SK-N-SH (cell line): Measurements from ENCODE around the gene MMAB. TPM values are rescaled to one million over a fixed set of nuclear protein-coding genes. Genes with fewer than 3 reads are reported as not detected.

ENCODE experiments used
- CTCF ChIA-PET: fragments of 300-600, 350-600 bp; formaldehyde crosslinking; extraction: SDS; loops from one replicate; lab custom pipeline; 2021; lab: Yijun Ruan, JAX
- POLR2A ChIA-PET: fragments of 350-600 bp; sonication (Branson Sonifier 250); formaldehyde crosslinking; extraction: SDS; loops from one replicate; lab custom pipeline; 2020; ENCODE audit warnings: antibody characterized with exemption, inconsistent platforms; lab: Yijun Ruan, JAX
- DNase-seq: peaks from one replicate; pipeline ENCODE4 v3.0.0; 2012
- H2AFZ ChIP-seq: fragments of 200-600 bp; sonication (generic); 2 replicates; pipeline ENCODE4 v1.8.1; 2016; ENCODE audit warnings: antibody characterized with exemption, mild to moderate bottlenecking, low read depth
- H3F3A ChIP-seq: fragments of 200-600 bp; sonication (generic); replicated peaks from 2 replicates; pipeline ENCODE3; 2016; ENCODE audit warnings: antibody characterized with exemption, mild to moderate bottlenecking; ENCODE audit not compliant: insufficient read depth
- H3K27ac ChIP-seq, 2 experiments: fragments of 200-500 bp in 1 of 2; fragments of 200-600 bp in 1 of 2; sonication (Bioruptor generic) in 1 of 2; sonication (generic), shearing (Covaris generic) in 1 of 2; 2 replicates each; pipeline versions ENCODE4 v1.5.1 to v1.6.1; 2014 to 2016; ENCODE audit warnings: low read depth in 2 of 2, inconsistent platforms in 1 of 2, low read length in 1 of 2, mild to moderate bottlenecking in 1 of 2, mixed read lengths in 1 of 2
- H3K27me3 ChIP-seq: fragments of 200-600 bp; sonication (generic), shearing (Covaris generic); 2 replicates; pipeline ENCODE4 v1.6.1; 2016; ENCODE audit warnings: mixed run types; ENCODE audit not compliant: insufficient read depth
- H3K36me3 ChIP-seq, 2 experiments: fragments of 200-500 bp in 1 of 2; fragments of 200-600 bp in 1 of 2; sonication (Bioruptor generic) in 1 of 2; sonication (generic) in 1 of 2; replicated peaks in 1 of 2; 2 replicates each; pipeline versions ENCODE3 to v1.5.1; 2014 to 2016; ENCODE audit warnings: low read length in 1 of 2, mild to moderate bottlenecking in 1 of 2; ENCODE audit not compliant: insufficient read depth in 2 of 2, control insufficient read depth in 1 of 2
- H3K4me1 ChIP-seq, 2 experiments: fragments of 200-500 bp in 1 of 2; fragments of 200-600 bp in 1 of 2; sonication (Bioruptor generic) in 1 of 2; sonication (generic), shearing (Covaris generic) in 1 of 2; 2 replicates each; pipeline versions ENCODE4 v1.5.1 to v1.6.1; 2014 to 2016; ENCODE audit warnings: low read depth in 1 of 2, low read length in 1 of 2, mixed run types in 1 of 2; ENCODE audit not compliant: insufficient read depth in 2 of 2, control insufficient read depth in 1 of 2
- H3K4me2 ChIP-seq: fragments of 200-600 bp; sonication (generic), shearing (Covaris generic); 2 replicates; pipeline ENCODE4 v1.6.1; 2017; ENCODE audit warnings: mixed run types
- H3K4me3 ChIP-seq, 2 experiments: fragments of 200-500 bp in 1 of 2; fragments of 200-600 bp in 1 of 2; sonication (Bioruptor generic) in 1 of 2; sonication (generic), shearing (Covaris generic) in 1 of 2; 2 replicates each; pipeline versions ENCODE4 v1.5.1 to v1.8.1; 2014 to 2016; ENCODE audit warnings: low read depth in 2 of 2, inconsistent platforms in 1 of 2, low read length in 1 of 2, mild to moderate bottlenecking in 1 of 2, mixed read lengths in 1 of 2, moderate library complexity in 1 of 2
- H3K79me2 ChIP-seq: fragments of 200-600 bp; sonication (generic); 2 replicates; pipeline ENCODE4 v1.8.1; 2017; ENCODE audit warnings: mild to moderate bottlenecking; ENCODE audit not compliant: insufficient read depth
- H3K9ac ChIP-seq: fragments of 200-600 bp; sonication (generic); 2 replicates; pipeline ENCODE4 v1.6.1; 2017; ENCODE audit warnings: mixed run types
- H3K9me2 ChIP-seq: fragments of 200-600 bp; sonication (generic); 2 replicates; pipeline ENCODE4 v1.6.1; 2017; ENCODE audit warnings: mixed run types
- H3K9me3 ChIP-seq: fragments of 200-600 bp; sonication (generic); 2 replicates; pipeline ENCODE4 v1.6.1; 2017; ENCODE audit warnings: mixed run types, mild to moderate bottlenecking, moderate library complexity
- H4K20me1 ChIP-seq: fragments of 200-600 bp; sonication (generic); 2 replicates; pipeline ENCODE4 v1.6.1; 2017; ENCODE audit warnings: mild to moderate bottlenecking, mixed run types; ENCODE audit not compliant: insufficient read depth
- CTCF ChIP-seq: fragments of 200-600 bp; sonication (generic); IDR thresholded peaks from 2 replicates; pipeline ENCODE4 v1.6.1; 2017; ENCODE audit warnings: antibody characterized with exemption, mild to moderate bottlenecking, moderate library complexity
- EP300 ChIP-seq, 2 experiments: IDR thresholded peaks; 2 replicates each; pipeline versions ENCODE4 v1.4.0 to v1.6.1; 2012; ENCODE audit warnings: borderline replicate concordance in 1 of 2, low read depth in 1 of 2, low read length in 1 of 2
- EZH2phosphoT487 ChIP-seq: fragments of 200-600 bp; sonication (generic); IDR thresholded peaks from 2 replicates; pipeline ENCODE4 v1.6.1; 2017; ENCODE audit warnings: low read depth, mixed run types, mild to moderate bottlenecking, antibody characterized with exemption, moderate library complexity, borderline replicate concordance
- IRF3 ChIP-seq: fragments of 150-350 bp; IDR thresholded peaks from 2 replicates; pipeline ENCODE4 v1.6.1; 2016; ENCODE audit warnings: mild to moderate bottlenecking, low read depth, low read length
- JUND ChIP-seq: IDR thresholded peaks from 2 replicates; pipeline ENCODE4 v1.4.0; 2012
- NFIC ChIP-seq: IDR thresholded peaks from 2 replicates; pipeline ENCODE4 v1.4.0; 2012; ENCODE audit warnings: borderline replicate concordance
- NRF1 ChIP-seq: IDR thresholded peaks from 2 replicates; pipeline ENCODE4 v1.6.1; 2012; ENCODE audit warnings: low read depth, mild to moderate bottlenecking, low read length
- PBX3 ChIP-seq: IDR thresholded peaks from 2 replicates; pipeline ENCODE4; 2012
- POLR2AphosphoS5 ChIP-seq: IDR thresholded peaks from 2 replicates; pipeline ENCODE4 v1.6.1; 2012; ENCODE audit warnings: low read depth, low read length
- RFX5 ChIP-seq: IDR thresholded peaks from 2 replicates; pipeline ENCODE4 v1.6.1; 2012; ENCODE audit warnings: mild to moderate bottlenecking, improper control_type of control experiment, low read length
- TCF12 ChIP-seq: IDR thresholded peaks from 2 replicates; pipeline ENCODE4 v1.4.0; 2012
- USF2 ChIP-seq: fragments of 150-350 bp; IDR thresholded peaks from 2 replicates; pipeline ENCODE4 v1.6.1; 2017; ENCODE audit warnings: antibody characterized with exemption, low read length, low read depth, borderline replicate concordance
- WGBS: methylation state at CpG from one replicate; pipeline ENCODE4 v1.1.6; 2017; ENCODE audit warnings: low lambda C conversion rate; 5-methylcytosine and 5-hydroxymethylcytosine counted together
- polyA plus RNA-seq, 3 experiments: library from polyadenylated mRNA; depleted of rRNA; stranded (reverse); fragments of >200 nt; gene quantifications; 2 replicates each; pipeline ENCODE4 v1.2.3, GENCODE V29; 2012

MMAB gene
- polyA plus RNA-seq, 1 of the 3 experiments (the other 2 are of a cell fraction): 15.9 TPM

- no peaks in the 10 kb centered on the region for H3K9me2 ChIP-seq
Observed at GRCh38 chr12:109532721-109533486, 40.4 kb downstream of the MMAB start.

More at GRCh38 chr12:109532721-109533486, 40.4 kb downstream of the MMAB start:
- peaks cover 7 to 42% of the 10 kb centered on the region in 2 experiments for H3K36me3 ChIP-seq
- peak overlapping the region in 1 of 2 experiments; percentile 97; a peak in 2 of 4 replicates for H3K27ac ChIP-seq
- WGBS: 91% methylated on average over 19 of the region's 24 CpGs
- no peaks in the 10 kb centered on the region for H3F3A ChIP-seq
- ChIA-PET CTCF (interaction anchor here (0.8 to 2.7 kb wide), 4 partner anchors 8 to 65 kb away, joined by 3 to 9 read pairs (median 6); no protein-coding TSS in a partner anchor), POLR2A (no interaction called here)
- H3K4me1 ChIP-seq: peaks cover 0 to 73% of the 10 kb centered on the region in 2 experiments; a peak in 2 of 4 replicates
- no peak overlapping the region for H3K4me3 ChIP-seq
- H3K9me3 ChIP-seq: no peaks in the 10 kb centered on the region
- no peak overlapping the region for H3K9ac ChIP-seq
- DNase-seq: no peak
- H3K4me2 ChIP-seq: no peak overlapping the region
- no peaks in the 10 kb centered on the region for H3K27me3 ChIP-seq
- no peaks in the 10 kb centered on the region for H3K79me2 ChIP-seq
- TF ChIP-seq EZH2phosphoT487 (no peak), IRF3 (no peak), NRF1 (no peak), RFX5 (no peak), PBX3 (no peak), NFIC (no peak), CTCF (no peak), JUND (no peak), EP300 (IDR thresholded peaks at IDR 0.05; ENCODE audit: borderline replicate concordance in 1 of 2, low read depth in 1 of 2, low read length in 1 of 2) (no peak), TCF12 (no peak), USF2 (no peak), POLR2AphosphoS5 (no peak)
- H4K20me1 ChIP-seq: no peaks in the 10 kb centered on the region
- no peak overlapping the region for H2AFZ ChIP-seq
